Right atrium auricular region (tissue), 2 donors: Measurements from ENCODE around the gene GRB2. TPM values are rescaled to one million over a fixed set of nuclear protein-coding genes. Genes with fewer than 3 reads are reported as not detected.
A peak's percentile ranks its signal among the peaks of the same experiment; 100 is the strongest.
"Not testable (repeated sequence)": the region's sequence is repeated elsewhere in the genome, so short reads cannot be mapped to it uniquely, and the experiment has no call there.

ENCODE experiments used
- DNase-seq: peaks from one replicate; pipeline ENCODE4 v3.0.0-alpha.2; 2019; ENCODE audit warnings: low spot score
- H3K27ac ChIP-seq, 2 donors: fragments of 200-600 bp; sonication (generic); 1 replicate in 1 of 2; 2 replicates in 1 of 2; pipeline ENCODE4 v1.5.1; 2016 to 2019
- H3K27me3 ChIP-seq, 2 donors: fragments of 200-600 bp; sonication (generic); one replicate each; pipeline versions ENCODE4 v1.5.1 to v1.6.0; 2017 to 2019
- H3K36me3 ChIP-seq: fragments of 200-600 bp; sonication (generic); one replicate; pipeline ENCODE4 v1.5.1; 2016
- H3K4me1 ChIP-seq, 2 donors: fragments of 200-600 bp; sonication (generic); one replicate each; pipeline versions ENCODE4 v1.5.1 to v1.6.0; 2017 to 2019
- H3K4me3 ChIP-seq, 2 donors: fragments of 200-600 bp; sonication (generic); 1 replicate in 1 of 2; 2 replicates in 1 of 2; pipeline ENCODE4 v1.5.1; 2017 to 2019; ENCODE audit warnings: mild to moderate bottlenecking in 1 of 2, moderate library complexity in 1 of 2
- H3K9me3 ChIP-seq, 2 donors: fragments of 200-600 bp; sonication (generic); one replicate each; pipeline ENCODE4 v1.5.1; 2019
- CTCF ChIP-seq, 2 donors: fragments of 200-600 bp; sonication (generic); IDR thresholded peaks; one replicate each; pipeline ENCODE4 v1.5.1; 2019; ENCODE audit warnings: antibody characterized with exemption in 2 of 2
- total RNA-seq, 2 donors: library from RNA; depleted of rRNA; stranded (reverse); fragments of >200 nt; gene quantifications; one replicate each; pipeline ENCODE4 v1.1.0, GENCODE V29; 2016

Gene GRB2
- total RNA-seq, 2 donors from 2014 or later = 80.8 to 112 TPM

- H3K27me3 ChIP-seq = no peaks in the 10 kb centered on the region
- H3K36me3 ChIP-seq = no peaks in the 10 kb centered on the region
- no peak for DNase-seq
- H3K27ac ChIP-seq = no peak overlapping the region
- no peak for TF ChIP-seq CTCF (IDR thresholded peaks at IDR 0.05)
- no peak overlapping the region for H3K4me3 ChIP-seq
- H3K9me3 ChIP-seq = no peaks in the 10 kb centered on the region
- H3K4me1 ChIP-seq = no peaks in the 10 kb centered on the region
Measured at GRCh38 chr17:75301502-75302206, 103.8 kb downstream of the GRB2 start.

- Histone ChIP-seq H3K9me3 (no peaks in the 10 kb centered on the region), H3K36me3 (no peaks in the 10 kb centered on the region), H3K27ac (no peak overlapping the region), H3K27me3 (no peaks in the 10 kb centered on the region), H3K4me1 (no peaks in the 10 kb centered on the region), H3K4me3 (no peak overlapping the region)
- DNase-seq = no peak
- no peak for TF ChIP-seq CTCF (IDR thresholded peaks at IDR 0.05)
Measured at GRCh38 chr17:75301049-75301448, 104.4 kb downstream of the GRB2 start.

GRCh38 chr17:75300280-75300679 lies 105.2 kb downstream of the GRB2 start:
- no peak overlapping the region for H3K4me3 ChIP-seq
- H3K4me1 ChIP-seq = no peaks in the 10 kb centered on the region
- no peak overlapping the region for H3K27ac ChIP-seq
- TF ChIP-seq CTCF (IDR thresholded peaks at IDR 0.05) = no peak
- H3K36me3 ChIP-seq = no peaks in the 10 kb centered on the region
- no peak for DNase-seq
- H3K9me3 ChIP-seq = no peaks in the 10 kb centered on the region
- H3K27me3 ChIP-seq = no peaks in the 10 kb centered on the region

- Histone ChIP-seq H3K9me3 (no peaks in the 10 kb centered on the region), H3K4me1 (no peaks in the 10 kb centered on the region), H3K4me3 (no peak overlapping the region), H3K27me3 (no peaks in the 10 kb centered on the region), H3K27ac (peak overlapping the region in 1 of 2 donors; percentile 38), H3K36me3 (no peaks in the 10 kb centered on the region)
- TF ChIP-seq CTCF (IDR thresholded peaks at IDR 0.05) = no peak
- DNase-seq = no peak
Measured at GRCh38 chr17:75295201-75296158, 110.0 kb downstream of the GRB2 start.

- H3K4me3 ChIP-seq, H3K9me3 ChIP-seq, DNase-seq, H3K36me3 ChIP-seq, H3K4me1 ChIP-seq, H3K27me3 ChIP-seq: not testable (repeated sequence)
- peak overlapping the region in 1 of 2 donors; percentile 22 for H3K27ac ChIP-seq
Measured at GRCh38 chr17:75292810-75293448, 112.5 kb downstream of the GRB2 start.
